Measurements from ENCODE around the gene PRRG2. TPM values are rescaled to one million over a fixed set of nuclear protein-coding genes. Genes with fewer than 3 reads are reported as not detected.

PRRG2 gene
- total and polyA plus RNA-seq, 2 of the 13 experiments (the other 11 are each of a cell fraction or from before 2014, with no cell fraction given), result 0.66 to 0.82 TPM

- TF ChIP-seq, protein P1, sequence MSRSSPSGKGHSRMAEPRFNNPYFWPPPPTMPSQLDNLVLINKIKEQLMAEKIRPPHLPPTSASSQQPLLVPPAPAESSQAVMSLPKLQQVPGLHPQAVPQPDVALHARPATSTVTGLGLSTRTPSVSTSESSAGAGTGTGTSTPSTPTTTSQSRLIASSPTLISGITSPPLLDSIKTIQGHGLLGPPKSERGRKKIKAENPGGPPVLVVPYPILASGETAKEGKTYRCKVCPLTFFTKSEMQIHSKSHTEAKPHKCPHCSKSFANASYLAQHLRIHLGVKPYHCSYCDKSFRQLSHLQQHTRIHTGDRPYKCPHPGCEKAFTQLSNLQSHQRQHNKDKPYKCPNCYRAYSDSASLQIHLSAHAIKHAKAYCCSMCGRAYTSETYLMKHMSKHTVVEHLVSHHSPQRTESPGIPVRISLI (CRISPR knock-in tag; IDR thresholded peaks at IDR 0.05; ENCODE audit: borderline replicate concordance), result peak; percentile 97
- TF ChIP-seq ZSCAN22 (CRISPR knock-in tag; IDR thresholded peaks at IDR 0.05), result no peak
- TF ChIP-seq ZNF160 (CRISPR knock-in tag; IDR thresholded peaks at IDR 0.05), result no peak
- peak in 1 of 2 experiments; percentile 20; a peak in 1 of 4 replicates for TF ChIP-seq EP300 (IDR thresholded peaks at IDR 0.05; ENCODE audit: low read depth in 2 of 2, low read length in 2 of 2)
- no peak for TF ChIP-seq EP300 (CRISPR knock-in tag; IDR thresholded peaks at IDR 0.05; ENCODE audit: borderline replicate concordance)
- TF ChIP-seq TFE3 (CRISPR knock-in tag; IDR thresholded peaks at IDR 0.05), result no peak
- TF ChIP-seq, protein P2, sequence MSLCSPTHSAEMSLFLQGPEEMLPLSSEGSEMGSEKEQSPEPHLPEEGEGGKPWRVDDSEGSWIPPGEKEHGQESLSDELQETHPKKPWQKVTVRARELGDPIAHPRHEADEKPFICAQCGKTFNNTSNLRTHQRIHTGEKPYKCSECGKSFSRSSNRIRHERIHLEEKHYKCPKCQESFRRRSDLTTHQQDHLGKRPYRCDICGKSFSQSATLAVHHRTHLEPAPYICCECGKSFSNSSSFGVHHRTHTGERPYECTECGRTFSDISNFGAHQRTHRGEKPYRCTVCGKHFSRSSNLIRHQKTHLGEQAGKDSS (CRISPR knock-in tag; IDR thresholded peaks at IDR 0.05; ENCODE audit: borderline replicate concordance, low read depth), result no peak
- TF ChIP-seq, protein P3, sequence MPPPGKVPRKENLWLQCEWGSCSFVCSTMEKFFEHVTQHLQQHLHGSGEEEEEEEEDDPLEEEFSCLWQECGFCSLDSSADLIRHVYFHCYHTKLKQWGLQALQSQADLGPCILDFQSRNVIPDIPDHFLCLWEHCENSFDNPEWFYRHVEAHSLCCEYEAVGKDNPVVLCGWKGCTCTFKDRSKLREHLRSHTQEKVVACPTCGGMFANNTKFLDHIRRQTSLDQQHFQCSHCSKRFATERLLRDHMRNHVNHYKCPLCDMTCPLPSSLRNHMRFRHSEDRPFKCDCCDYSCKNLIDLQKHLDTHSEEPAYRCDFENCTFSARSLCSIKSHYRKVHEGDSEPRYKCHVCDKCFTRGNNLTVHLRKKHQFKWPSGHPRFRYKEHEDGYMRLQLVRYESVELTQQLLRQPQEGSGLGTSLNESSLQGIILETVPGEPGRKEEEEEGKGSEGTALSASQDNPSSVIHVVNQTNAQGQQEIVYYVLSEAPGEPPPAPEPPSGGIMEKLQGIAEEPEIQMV (CRISPR knock-in tag; IDR thresholded peaks at IDR 0.05; ENCODE audit: low read depth), result no peak
- no peak for TF ChIP-seq ZNF264 (CRISPR knock-in tag; IDR thresholded peaks at IDR 0.05)
- TF ChIP-seq NBN (conservative IDR thresholded peaks at IDR 0.05), result no peak
- TF ChIP-seq ISX (CRISPR knock-in tag; conservative IDR thresholded peaks at IDR 0.05), result no peak
- no peak for TF ChIP-seq PBX2 (CRISPR knock-in tag; IDR thresholded peaks at IDR 0.05)
- TF ChIP-seq ZNF383 (CRISPR knock-in tag; IDR thresholded peaks at IDR 0.05; ENCODE audit: borderline replicate concordance), result no peak
- no peak for TF ChIP-seq SATB2 (CRISPR knock-in tag; IDR thresholded peaks at IDR 0.05)
- no peak for TF ChIP-seq ZNF747 (CRISPR knock-in tag; IDR thresholded peaks at IDR 0.05; ENCODE audit: borderline replicate concordance)
- no peak; the same call in 1 of the 2 replicates for TF ChIP-seq SOX5 (CRISPR knock-in tag; IDR thresholded peaks at IDR 0.05; ENCODE audit: borderline replicate concordance)
- no peak for TF ChIP-seq RAD21 (CRISPR knock-in tag; IDR thresholded peaks at IDR 0.05)
- peak; percentile 79; the same call in 1 of the 2 replicates for TF ChIP-seq HNF4G (IDR thresholded peaks at IDR 0.05; ENCODE audit: borderline replicate concordance, low read depth, low read length)
- TF ChIP-seq HNF4G (CRISPR knock-in tag; IDR thresholded peaks at IDR 0.05; ENCODE audit: borderline replicate concordance, low read depth), result 0 out of 2 replicates have a peak, but pooled peaks have one; percentile 45
- no peak for TF ChIP-seq EEA1 (CRISPR knock-in tag; IDR thresholded peaks at IDR 0.05; ENCODE audit: borderline replicate concordance)
- TF ChIP-seq, protein P4, sequence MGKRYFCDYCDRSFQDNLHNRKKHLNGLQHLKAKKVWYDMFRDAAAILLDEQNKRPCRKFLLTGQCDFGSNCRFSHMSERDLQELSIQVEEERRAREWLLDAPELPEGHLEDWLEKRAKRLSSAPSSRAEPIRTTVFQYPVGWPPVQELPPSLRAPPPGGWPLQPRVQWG (CRISPR knock-in tag; IDR thresholded peaks at IDR 0.05; ENCODE audit: borderline replicate concordance, low read depth), result no peak
- no peak for TF ChIP-seq AHR (CRISPR knock-in tag; IDR thresholded peaks at IDR 0.05)
Observed at GRCh38 chr19:49553451-49554271, 27.5 kb upstream of the PRRG2 start (continued).

Data from HepG2 (cell line).